Left ventricle myocardium inferior (tissue), 1 donor: ENCODE data around the gene WASL. TPM values are rescaled to one million over a fixed set of nuclear protein-coding genes. Genes with fewer than 3 reads are reported as not detected.

Source experiments
- DNase-seq: peaks from one replicate; pipeline ENCODE4 v3.0.0-alpha.2; 2020
- H3K27ac ChIP-seq: fragments of 200-600 bp; replicated peaks from 2 replicates; pipeline ENCODE4 v1.8.0; 2021
- H3K27me3 ChIP-seq: fragments of 200-600 bp; 2 replicates; pipeline ENCODE4 v1.8.0; 2021; ENCODE audit warnings: low read depth
- H3K36me3 ChIP-seq: fragments of 200-600 bp; 2 replicates; pipeline ENCODE4 v1.8.0; 2021
- H3K4me1 ChIP-seq: fragments of 200-600 bp; 2 replicates; pipeline ENCODE4 v1.8.0; 2021
- H3K4me3 ChIP-seq: fragments of 200-600 bp; 2 replicates; pipeline ENCODE4 v1.8.0; 2021; ENCODE audit warnings: mild to moderate bottlenecking, moderate library complexity
- H3K9me3 ChIP-seq: fragments of 200-600 bp; replicated peaks from 2 replicates; pipeline ENCODE4 v1.8.0; 2021
- intact Hi-C: fragments of 100-400 bp; cut with micrococcal nuclease; formaldehyde crosslinking; loops from one replicate; pipeline ENCODE4 v1.11.0; 2022
- total RNA-seq: library from RNA; stranded (reverse); fragmentation: NEBNext Ultra II Directional; extraction: Animal tissue kit (Norgen Biotek cat#: 25700); gene quantifications from one replicate; pipeline ENCODE4 v1.2.1, GENCODE V29; 2021
- TF ChIP-seq, protein P1 (sequence below): fragments of 200-600 bp; IDR thresholded peaks from 2 replicates; pipeline ENCODE4 v1.8.0; 2021; ENCODE audit warnings: antibody characterized with exemption, mild to moderate bottlenecking, borderline replicate concordance
- donor health status: DM: no; HTN: yes; CAD: no; lungs with severe emphysema.

WASL gene
- total RNA-seq, 1 donor from 2014 or later, result 27.5 TPM

DNA sequence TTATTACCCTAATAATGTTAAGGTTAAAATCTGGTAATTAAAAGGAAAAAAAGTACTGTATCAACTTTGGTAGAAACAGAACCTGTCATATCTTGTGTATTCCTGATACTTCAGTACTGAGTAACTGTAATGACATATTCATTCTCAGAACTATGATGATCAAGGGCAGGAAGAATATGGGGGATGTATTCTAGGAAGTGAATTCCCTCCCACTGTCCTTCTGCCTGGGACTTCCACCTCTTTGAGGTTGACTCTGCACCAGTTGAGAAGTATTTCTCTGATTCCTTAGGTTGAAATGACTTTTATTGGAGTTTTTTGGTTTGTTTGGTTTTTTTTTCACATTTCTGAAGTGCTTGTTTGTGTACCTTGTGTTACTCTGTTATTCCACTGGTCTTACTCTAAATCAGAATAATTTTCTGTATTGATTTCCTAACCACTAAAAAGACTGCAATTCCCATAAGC lies 36.9 kb downstream of the WASL start:
- intact Hi-C loops, result no loop called here
- Histone ChIP-seq H3K27ac (no peak overlapping the region), H3K9me3 (no peaks in the 10 kb centered on the region), H3K4me3 (no peak overlapping the region), H3K36me3 (peaks cover 22% of the 10 kb centered on the region), H3K4me1 (peaks cover 70% of the 10 kb centered on the region), H3K27me3 (no peaks in the 10 kb centered on the region)
- TF ChIP-seq, protein P1, sequence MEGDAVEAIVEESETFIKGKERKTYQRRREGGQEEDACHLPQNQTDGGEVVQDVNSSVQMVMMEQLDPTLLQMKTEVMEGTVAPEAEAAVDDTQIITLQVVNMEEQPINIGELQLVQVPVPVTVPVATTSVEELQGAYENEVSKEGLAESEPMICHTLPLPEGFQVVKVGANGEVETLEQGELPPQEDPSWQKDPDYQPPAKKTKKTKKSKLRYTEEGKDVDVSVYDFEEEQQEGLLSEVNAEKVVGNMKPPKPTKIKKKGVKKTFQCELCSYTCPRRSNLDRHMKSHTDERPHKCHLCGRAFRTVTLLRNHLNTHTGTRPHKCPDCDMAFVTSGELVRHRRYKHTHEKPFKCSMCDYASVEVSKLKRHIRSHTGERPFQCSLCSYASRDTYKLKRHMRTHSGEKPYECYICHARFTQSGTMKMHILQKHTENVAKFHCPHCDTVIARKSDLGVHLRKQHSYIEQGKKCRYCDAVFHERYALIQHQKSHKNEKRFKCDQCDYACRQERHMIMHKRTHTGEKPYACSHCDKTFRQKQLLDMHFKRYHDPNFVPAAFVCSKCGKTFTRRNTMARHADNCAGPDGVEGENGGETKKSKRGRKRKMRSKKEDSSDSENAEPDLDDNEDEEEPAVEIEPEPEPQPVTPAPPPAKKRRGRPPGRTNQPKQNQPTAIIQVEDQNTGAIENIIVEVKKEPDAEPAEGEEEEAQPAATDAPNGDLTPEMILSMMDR, result no peak
- no peak for DNase-seq

DNA sequence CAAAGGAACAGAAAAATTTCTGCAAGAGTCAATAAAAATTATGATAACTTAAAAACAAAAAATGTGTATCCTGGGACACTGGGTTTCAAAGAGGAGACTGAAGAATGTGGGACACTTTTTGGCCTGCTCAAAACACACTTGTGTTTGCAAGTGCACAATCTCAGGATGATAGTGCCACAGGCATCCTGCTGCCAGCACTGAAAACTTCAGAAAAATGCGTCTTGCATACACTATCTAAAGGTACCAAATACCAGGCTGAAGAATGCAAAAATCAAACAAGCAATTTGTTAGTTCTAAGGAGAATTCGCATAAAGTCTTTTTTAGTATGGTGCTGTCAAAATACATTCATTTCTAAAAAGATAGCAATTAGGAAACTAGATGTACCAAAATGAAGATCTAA lies 38.1 kb downstream of the WASL start:
- DNase-seq, result no peak
- intact Hi-C loops, result no loop called here

GRCh38 chr7:123709525-123709924 lies 39.3 kb downstream of the WASL start:
- peaks cover 47% of the 10 kb centered on the region for H3K4me1 ChIP-seq
- peaks cover 44% of the 10 kb centered on the region for H3K36me3 ChIP-seq
- no peak for DNase-seq
- H3K27ac ChIP-seq, result no peak overlapping the region
- no peak overlapping the region for H3K4me3 ChIP-seq
- H3K27me3 ChIP-seq, result no peaks in the 10 kb centered on the region
- TF ChIP-seq, protein P1, result no peak
- no peaks in the 10 kb centered on the region for H3K9me3 ChIP-seq
- intact Hi-C loops, result no loop called here

More for the DNA sequence above, 38.1 kb downstream of the WASL start:
- no peaks in the 10 kb centered on the region for H3K9me3 ChIP-seq
- H3K27ac ChIP-seq, result no peak overlapping the region
- peaks cover 33% of the 10 kb centered on the region for H3K36me3 ChIP-seq
- no peaks in the 10 kb centered on the region for H3K27me3 ChIP-seq
- TF ChIP-seq, protein P1, result no peak
- no peak overlapping the region for H3K4me3 ChIP-seq
- H3K4me1 ChIP-seq, result peaks cover 58% of the 10 kb centered on the region

DNA sequence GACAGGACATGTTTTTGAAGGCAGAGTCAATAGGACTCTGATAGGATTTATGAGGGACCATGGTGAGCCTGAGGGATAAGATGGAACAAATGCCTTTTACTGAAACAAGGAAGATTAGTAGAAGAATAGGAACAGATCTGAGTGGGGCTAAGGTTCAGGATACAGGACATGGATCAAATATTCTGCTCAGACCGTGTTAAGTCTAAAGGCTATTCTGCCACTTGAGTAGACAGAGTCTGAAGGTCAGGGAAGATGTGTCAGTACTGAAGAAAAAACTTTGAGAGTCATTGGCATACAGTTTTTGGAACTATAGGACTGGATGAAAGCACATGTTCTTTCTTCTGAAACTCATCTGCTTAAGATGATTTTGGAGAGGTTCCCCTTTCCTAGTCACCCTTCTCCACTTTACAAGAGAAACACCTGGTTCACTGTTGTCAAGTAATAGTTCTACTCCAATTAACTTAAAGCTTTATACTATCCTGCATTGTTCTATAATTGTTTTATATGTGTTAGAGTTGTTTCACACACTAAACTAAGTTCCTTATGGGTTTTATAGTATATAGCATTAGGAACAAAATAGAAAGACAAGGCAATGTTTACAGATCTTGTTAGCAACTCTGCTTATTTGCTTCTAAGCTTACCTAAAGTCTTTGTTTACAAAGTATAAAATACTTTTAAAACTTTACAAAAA lies 43.4 kb downstream of the WASL start:
- Histone ChIP-seq H3K27me3 (no peaks in the 10 kb centered on the region), H3K27ac (no peak overlapping the region), H3K36me3 (peaks cover 57% of the 10 kb centered on the region), H3K4me3 (no peak overlapping the region), H3K9me3 (no peaks in the 10 kb centered on the region), H3K4me1 (peaks cover 22% of the 10 kb centered on the region)
- intact Hi-C loops, result no loop called here
- TF ChIP-seq, protein P1, result no peak
- no peak for DNase-seq

- intact Hi-C loops, result no loop called here
- Histone ChIP-seq H3K27me3 (no peaks in the 10 kb centered on the region), H3K36me3 (peaks cover 74% of the 10 kb centered on the region), H3K4me3 (no peak overlapping the region), H3K27ac (no peak overlapping the region), H3K9me3 (no peaks in the 10 kb centered on the region), H3K4me1 (no peaks in the 10 kb centered on the region)
- TF ChIP-seq, protein P1, result no peak
- DNase-seq, result no peak
Observed at GRCh38 chr7:123695944-123696677, 52.7 kb downstream of the WASL start.
